Fibroblast of villous mesenchyme (primary cell): ENCODE data around the gene GOLIM4. TPM values are rescaled to one million over a fixed set of nuclear protein-coding genes. Genes with fewer than 3 reads are reported as not detected.

Experiments used
- DNase-seq: peaks from one replicate; pipeline ENCODE4 v3.0.0-alpha.2; 2010; ENCODE audit warnings: low read depth
- H3K4me3 ChIP-seq: 2 replicates; pipeline ENCODE4 v1.5.1; 2011; ENCODE audit warnings: low read depth, mild to moderate bottlenecking, low read length
- CTCF ChIP-seq: IDR thresholded peaks from 2 replicates; pipeline ENCODE4 v1.5.1; 2012; ENCODE audit warnings: low read depth, mild to moderate bottlenecking, low read length; ENCODE audit not compliant: insufficient read depth
- total RNA-seq: library from RNA; depleted of rRNA; stranded (reverse); fragments of >200 nt; gene quantifications from 2 replicates; pipeline ENCODE4 v1.2.3, GENCODE V29; 2012

Gene GOLIM4
- total RNA-seq, 1 donor, result 49.2 TPM

- no peak for TF ChIP-seq CTCF
- H3K4me3 ChIP-seq, result no peak overlapping the region
- no peak for DNase-seq
Observed at GRCh38 chr3:168087539-168087938, 8.2 kb downstream of the GOLIM4 start.

GRCh38 chr3:168086541-168087260, 9.0 kb downstream of the GOLIM4 start:
- no peak for TF ChIP-seq CTCF
- no peak overlapping the region for H3K4me3 ChIP-seq
- DNase-seq, result no peak

- DNase-seq, result no peak
- no peak overlapping the region for H3K4me3 ChIP-seq
- TF ChIP-seq CTCF, result no peak
Observed at GRCh38 chr3:168085491-168086119, 10.1 kb downstream of the GOLIM4 start.

GRCh38 chr3:168083906-168084305, 11.8 kb downstream of the GOLIM4 start:
- no peak for DNase-seq
- no peak for TF ChIP-seq CTCF
- H3K4me3 ChIP-seq, result no peak overlapping the region

GRCh38 chr3:168081856-168082255, 13.9 kb downstream of the GOLIM4 start:
- DNase-seq, result no peak
- H3K4me3 ChIP-seq, result no peak overlapping the region
- no peak for TF ChIP-seq CTCF

- TF ChIP-seq CTCF, result no peak
- no peak for DNase-seq
- no peak overlapping the region for H3K4me3 ChIP-seq
Observed at GRCh38 chr3:168081171-168081771, 14.5 kb downstream of the GOLIM4 start.
